ENCODE data around the gene SV2B.

- TF ChIP-seq CTCF (IDR thresholded peaks at IDR 0.05): no peak
- no peak for TF ChIP-seq POLR2A (IDR thresholded peaks at IDR 0.05)
Measured at GRCh38 chr15:91289324-91289723, 189.3 kb downstream of the SV2B start.

Data from lower leg skin (tissue), 3 donors.